Measurements from ENCODE around the gene PTPRR.

PTPRR gene

GRCh38 chr12:70691018-70691672 lies 229.4 kb downstream of the PTPRR start:
- Mint-ChIP-seq H3K27me3 (ENCODE audit: low read depth) (no peaks in the 10 kb centered on the region), H3K36me3 (ENCODE audit: low read depth) (no peaks in the 10 kb centered on the region), H3K4me3 (no peak overlapping the region), H3K4me1 (no peaks in the 10 kb centered on the region), H3K27ac (no peak overlapping the region), H3K9me3 (no peaks in the 10 kb centered on the region)
- TF ChIP-seq, protein P1, sequence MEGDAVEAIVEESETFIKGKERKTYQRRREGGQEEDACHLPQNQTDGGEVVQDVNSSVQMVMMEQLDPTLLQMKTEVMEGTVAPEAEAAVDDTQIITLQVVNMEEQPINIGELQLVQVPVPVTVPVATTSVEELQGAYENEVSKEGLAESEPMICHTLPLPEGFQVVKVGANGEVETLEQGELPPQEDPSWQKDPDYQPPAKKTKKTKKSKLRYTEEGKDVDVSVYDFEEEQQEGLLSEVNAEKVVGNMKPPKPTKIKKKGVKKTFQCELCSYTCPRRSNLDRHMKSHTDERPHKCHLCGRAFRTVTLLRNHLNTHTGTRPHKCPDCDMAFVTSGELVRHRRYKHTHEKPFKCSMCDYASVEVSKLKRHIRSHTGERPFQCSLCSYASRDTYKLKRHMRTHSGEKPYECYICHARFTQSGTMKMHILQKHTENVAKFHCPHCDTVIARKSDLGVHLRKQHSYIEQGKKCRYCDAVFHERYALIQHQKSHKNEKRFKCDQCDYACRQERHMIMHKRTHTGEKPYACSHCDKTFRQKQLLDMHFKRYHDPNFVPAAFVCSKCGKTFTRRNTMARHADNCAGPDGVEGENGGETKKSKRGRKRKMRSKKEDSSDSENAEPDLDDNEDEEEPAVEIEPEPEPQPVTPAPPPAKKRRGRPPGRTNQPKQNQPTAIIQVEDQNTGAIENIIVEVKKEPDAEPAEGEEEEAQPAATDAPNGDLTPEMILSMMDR (IDR thresholded peaks at IDR 0.05; ENCODE audit: unreplicated experiment in 3 of 3), result no peak

GRCh38 chr12:70686907-70687306 lies 233.6 kb downstream of the PTPRR start:
- TF ChIP-seq, protein P1 (IDR thresholded peaks at IDR 0.05; ENCODE audit: unreplicated experiment in 3 of 3), result no peak

GRCh38 chr12:70686299-70686698 lies 234.2 kb downstream of the PTPRR start:
- Mint-ChIP-seq H3K27me3 (ENCODE audit: low read depth) (peaks cover 4% of the 10 kb centered on the region), H3K36me3 (ENCODE audit: low read depth) (no peaks in the 10 kb centered on the region), H3K9me3 (no peaks in the 10 kb centered on the region), H3K4me1 (no peaks in the 10 kb centered on the region), H3K4me3 (no peak overlapping the region), H3K27ac (no peak overlapping the region)
- TF ChIP-seq, protein P1 (IDR thresholded peaks at IDR 0.05; ENCODE audit: unreplicated experiment in 3 of 3), result no peak

More at GRCh38 chr12:70686907-70687306, 233.6 kb downstream of the PTPRR start:
- Mint-ChIP-seq H3K36me3 (ENCODE audit: low read depth) (no peaks in the 10 kb centered on the region), H3K27ac (no peak overlapping the region), H3K9me3 (no peaks in the 10 kb centered on the region), H3K27me3 (ENCODE audit: low read depth) (peaks cover 4% of the 10 kb centered on the region), H3K4me1 (no peaks in the 10 kb centered on the region), H3K4me3 (no peak overlapping the region)

GRCh38 chr12:70683976-70684375 lies 236.6 kb downstream of the PTPRR start:
- Mint-ChIP-seq H3K27me3 (ENCODE audit: low read depth) (peaks cover 4% of the 10 kb centered on the region), H3K9me3 (no peaks in the 10 kb centered on the region), H3K4me1 (no peaks in the 10 kb centered on the region), H3K27ac (no peak overlapping the region), H3K4me3 (no peak overlapping the region), H3K36me3 (ENCODE audit: low read depth) (peaks cover 3% of the 10 kb centered on the region)
- TF ChIP-seq, protein P1 (IDR thresholded peaks at IDR 0.05; ENCODE audit: unreplicated experiment in 3 of 3), result no peak

DNA sequence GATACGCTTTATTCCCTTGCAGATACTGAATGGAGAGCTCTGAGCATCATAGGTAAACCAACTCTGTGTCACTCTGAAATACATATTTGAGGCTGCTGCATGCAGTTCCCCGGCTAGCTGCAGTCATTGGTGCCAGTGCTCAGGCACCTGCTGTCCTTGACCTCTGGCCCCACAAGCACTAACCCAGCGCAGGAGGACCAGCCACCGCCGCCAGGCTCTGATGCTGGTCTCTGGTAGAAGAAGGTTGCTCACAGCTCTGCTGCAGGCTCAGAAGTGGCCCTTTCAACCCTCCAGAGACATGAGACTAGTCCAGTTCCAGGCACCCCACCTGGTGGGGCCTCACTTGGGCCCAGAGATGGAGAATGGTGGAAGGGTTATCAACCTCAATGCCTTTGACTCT lies 248.8 kb downstream of the PTPRR start:
- H3K36me3 Mint-ChIP-seq (ENCODE audit: low read depth), result no peaks in the 10 kb centered on the region
- no peaks in the 10 kb centered on the region for H3K27me3 Mint-ChIP-seq (ENCODE audit: low read depth)
- H3K27ac Mint-ChIP-seq, result no peak overlapping the region
- H3K4me3 Mint-ChIP-seq, result no peak overlapping the region
- H3K4me1 Mint-ChIP-seq, result no peaks in the 10 kb centered on the region
- no peaks in the 10 kb centered on the region for H3K9me3 Mint-ChIP-seq
- TF ChIP-seq, protein P1 (IDR thresholded peaks at IDR 0.05; ENCODE audit: unreplicated experiment in 3 of 3), result no peak

DNA sequence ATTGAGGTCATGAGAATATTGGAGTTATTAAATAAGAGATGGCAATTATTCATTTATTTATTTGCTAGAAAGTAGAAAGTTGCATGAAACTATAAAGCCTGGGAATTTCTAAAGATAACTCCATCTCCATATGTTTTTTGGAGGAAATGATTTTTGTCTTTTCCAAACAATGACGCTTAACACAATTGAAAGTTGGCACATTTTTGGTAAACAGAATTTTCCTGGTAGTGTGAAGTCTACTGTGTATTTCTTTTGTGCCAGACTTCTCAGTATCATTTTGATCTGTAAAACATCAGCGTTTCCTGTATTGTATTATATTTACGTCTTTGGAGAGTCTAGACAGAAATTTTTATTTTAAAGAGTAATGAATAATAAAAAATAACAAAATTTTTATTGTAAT lies 249.6 kb downstream of the PTPRR start:
- H3K27me3 Mint-ChIP-seq (ENCODE audit: low read depth), result no peaks in the 10 kb centered on the region
- H3K4me3 Mint-ChIP-seq, result no peak overlapping the region
- H3K9me3 Mint-ChIP-seq, result no peaks in the 10 kb centered on the region
- H3K36me3 Mint-ChIP-seq (ENCODE audit: low read depth), result no peaks in the 10 kb centered on the region
- no peaks in the 10 kb centered on the region for H3K4me1 Mint-ChIP-seq
- TF ChIP-seq, protein P1 (IDR thresholded peaks at IDR 0.05; ENCODE audit: unreplicated experiment in 3 of 3), result no peak
- H3K27ac Mint-ChIP-seq, result no peak overlapping the region

All from nephron (organoid).